NCI-H2029 (cell line): ENCODE data around the gene GJB3.

Experiments used
- DNase-seq: peaks from one replicate; lab custom pipeline; 2025; lab: John Stamatoyannopoulos, UW

Gene GJB3

GRCh38 chr1:34825455-34826091 is 44.6 kb downstream of the GJB3 start:
- DNase-seq = no peak

GRCh38 chr1:34827341-34827941 is 46.4 kb downstream of the GJB3 start:
- no peak for DNase-seq

DNA sequence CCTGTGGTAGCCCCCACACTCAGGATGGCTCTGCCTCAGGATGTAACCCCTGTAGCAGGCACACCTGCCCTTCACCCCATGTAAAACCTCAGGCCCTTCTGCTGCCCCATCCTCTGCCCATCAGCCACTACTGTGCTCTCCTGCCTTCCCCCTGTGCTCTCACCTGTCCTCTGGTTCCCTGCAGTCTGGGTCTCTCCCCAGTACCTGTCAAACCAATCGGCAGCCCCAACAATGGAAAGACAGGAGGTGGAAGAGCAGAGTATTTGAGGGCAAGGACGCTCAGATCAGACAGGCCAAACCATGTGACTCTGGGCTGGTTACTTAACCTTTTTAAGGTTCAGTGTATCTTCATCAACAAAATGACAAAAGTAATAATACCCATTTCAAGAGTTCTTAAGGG is 47.6 kb downstream of the GJB3 start:
- DNase-seq = no peak

DNA sequence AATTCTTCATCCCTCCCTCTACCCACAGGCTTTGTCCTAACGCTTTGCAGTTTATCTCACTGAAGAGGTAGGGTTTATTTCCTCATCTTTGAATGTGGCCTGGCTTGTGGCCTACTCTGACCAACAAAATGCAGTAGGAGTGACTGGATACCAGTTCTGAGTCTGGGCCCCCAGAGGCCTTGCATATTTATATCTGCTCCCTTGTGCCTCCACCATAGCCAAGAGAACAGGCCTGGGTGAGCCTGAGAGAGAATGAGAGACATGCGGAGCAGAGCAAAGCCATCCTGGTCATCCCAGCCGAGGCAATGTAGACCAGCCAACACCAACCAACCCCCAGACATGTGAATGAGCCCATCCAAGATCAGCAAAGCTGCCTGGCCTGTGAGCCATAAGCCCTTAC is 48.2 kb downstream of the GJB3 start:
- DNase-seq = no peak

DNA sequence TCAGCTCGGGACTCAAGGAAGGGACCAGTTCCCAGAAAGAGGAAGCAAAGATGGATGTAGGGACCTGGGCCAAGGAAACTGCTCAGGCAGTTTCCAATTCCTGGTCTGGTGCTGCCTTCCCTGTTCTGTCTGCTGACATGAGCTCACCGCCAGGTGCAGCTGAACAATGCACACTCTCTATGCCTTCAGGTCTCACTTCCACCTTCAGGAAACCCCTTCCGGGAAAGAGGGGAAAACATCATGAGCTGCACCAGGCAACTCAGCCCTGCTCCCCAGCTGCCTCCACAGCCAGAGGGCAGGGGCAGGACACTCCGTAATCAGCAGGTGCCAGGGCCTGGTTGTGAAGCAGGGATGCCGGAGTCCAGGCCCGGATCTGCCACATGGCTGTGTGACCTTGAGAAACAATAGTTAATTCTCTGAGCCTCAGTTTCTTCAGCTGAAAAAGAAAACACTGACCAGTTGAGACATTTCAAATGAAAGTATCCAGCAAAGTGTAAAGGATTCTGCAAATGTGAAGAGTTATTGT is 50.8 kb downstream of the GJB3 start:
- DNase-seq = no peak

DNA sequence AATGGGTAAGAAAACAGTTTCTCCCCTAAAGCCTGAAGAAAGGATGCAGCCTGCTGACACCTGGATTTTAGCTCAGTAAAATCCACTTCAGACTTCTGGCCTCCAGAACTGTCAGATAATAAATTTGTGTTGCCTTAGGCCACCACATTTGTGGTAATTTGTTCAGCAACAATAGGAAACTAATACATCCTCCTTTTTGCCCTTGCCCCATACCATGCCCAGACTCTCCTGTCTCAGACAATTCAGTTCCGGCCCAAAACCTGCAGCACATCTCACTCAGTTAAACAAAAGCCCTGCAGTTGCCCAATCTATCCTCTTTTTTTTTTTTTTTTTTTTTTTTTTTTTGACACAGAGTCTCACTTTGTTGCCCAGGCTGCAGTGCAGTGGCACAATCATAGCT is 52.7 kb downstream of the GJB3 start:
- no peak for DNase-seq
